CD4-positive, alpha-beta T cell treated with Interferon alpha-2 for 1 hour (primary cell): Measurements from ENCODE around the gene CYP4A22.
"Not testable (repeated sequence)": the region's sequence is repeated elsewhere in the genome, so short reads cannot be mapped to it uniquely, and the experiment has no call there.

Experiments
- DNase-seq, 2 donors: peaks; one replicate each; pipeline ENCODE4 v3.0.0-alpha.2; 2020 to 2022

The CYP4A22 gene

DNA sequence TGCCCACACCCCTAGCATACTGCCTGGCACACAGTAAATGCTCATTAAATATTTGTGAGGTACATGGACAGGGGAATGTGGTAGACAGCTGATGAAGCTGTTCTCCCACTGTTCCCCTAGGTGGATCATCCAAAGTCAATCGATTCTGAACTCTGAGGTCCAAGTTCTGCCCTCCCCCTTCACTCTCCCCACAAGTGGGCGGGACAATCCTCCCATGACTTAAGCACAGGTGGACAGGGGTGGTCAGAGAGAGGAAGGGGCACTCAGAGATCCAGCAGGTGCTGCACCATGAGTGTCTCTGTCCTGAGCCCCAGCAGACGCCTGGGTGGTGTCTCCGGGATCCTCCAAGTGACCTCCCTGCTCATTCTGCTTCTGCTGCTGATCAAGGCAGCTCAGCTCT, at the start of gene CYP4A22:
Gene CYP4A22 (plus strand): TSS at position 244 of the 400 bp plus-strand sequence. CDS start 45 bp downstream, at position 289.
- no peak for DNase-seq

DNA sequence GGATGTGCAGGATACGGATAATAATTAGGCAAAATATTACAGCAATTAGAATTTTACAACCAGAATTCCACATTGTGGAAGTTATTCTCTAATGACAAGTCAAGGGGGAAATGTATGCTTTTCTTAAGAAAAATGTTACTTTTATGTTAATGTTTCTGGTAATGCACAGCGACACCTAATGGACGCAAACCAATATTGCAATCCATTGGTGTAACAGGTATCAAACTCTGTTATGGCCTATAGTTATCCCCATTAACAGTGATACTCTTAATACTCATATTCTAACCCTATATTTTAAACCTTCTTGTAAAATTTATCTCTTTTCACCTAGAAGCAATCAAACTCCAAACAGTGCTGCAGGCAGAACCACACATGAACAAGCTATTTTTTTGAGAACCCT, 47.9 kb upstream of the CYP4A22 start:
- peak in 1 of 2 donors; percentile 40 for DNase-seq

GRCh38 chr1:47091476-47091875, 45.8 kb upstream of the CYP4A22 start:
- not testable (repeated sequence) for DNase-seq

- no peak for DNase-seq
These were observed 32.4 kb upstream of the CYP4A22 start for GRCh38 chr1:47104816-47105215.

GRCh38 chr1:47106792-47107191, 30.4 kb upstream of the CYP4A22 start:
- DNase-seq = no peak

GRCh38 chr1:47107851-47108574, 29.2 kb upstream of the CYP4A22 start:
- DNase-seq = not testable (repeated sequence)

GRCh38 chr1:47109482-47109881, 27.8 kb upstream of the CYP4A22 start:
- not testable (repeated sequence) for DNase-seq

DNA sequence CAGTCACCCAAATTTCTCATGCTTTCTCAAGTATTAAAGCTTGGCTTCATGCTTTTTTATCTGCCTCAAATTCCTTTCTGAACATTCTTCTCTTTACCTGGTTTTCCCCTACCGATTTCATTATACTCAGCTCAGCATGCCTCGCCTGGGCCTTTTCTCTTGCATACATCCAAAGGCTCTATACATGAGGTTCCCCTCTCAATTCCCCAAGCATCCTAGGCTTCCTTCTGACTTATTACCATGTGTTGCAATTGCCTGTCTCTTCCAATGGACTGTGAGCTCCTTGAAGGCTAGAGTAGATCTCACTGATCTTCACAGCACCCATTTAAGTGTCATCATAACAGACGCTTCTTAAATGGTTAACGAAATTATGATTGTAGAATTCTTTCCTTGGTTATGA, 24.1 kb upstream of the CYP4A22 start:
- no peak for DNase-seq

DNA sequence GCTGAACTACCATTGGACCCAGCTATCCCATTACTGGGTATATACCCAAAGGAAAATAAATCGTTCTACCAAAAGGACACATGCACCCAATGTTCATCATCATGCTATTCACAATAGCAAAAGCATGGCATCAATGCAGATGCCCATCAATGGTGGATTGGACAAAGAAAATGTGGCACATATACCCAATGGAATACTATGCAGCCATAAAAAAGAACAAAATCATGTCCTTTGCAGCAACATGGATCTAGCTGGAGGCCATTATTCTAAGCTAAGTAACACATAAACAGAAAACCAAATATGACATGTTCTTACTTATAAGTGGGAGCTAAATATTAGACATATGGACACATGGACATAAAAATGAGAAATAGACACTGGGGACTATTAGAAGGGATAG, 16.2 kb upstream of the CYP4A22 start:
- DNase-seq = not testable (repeated sequence)

- DNase-seq = not testable (repeated sequence)
These were observed 12.4 kb upstream of the CYP4A22 start for GRCh38 chr1:47124834-47125233.

DNA sequence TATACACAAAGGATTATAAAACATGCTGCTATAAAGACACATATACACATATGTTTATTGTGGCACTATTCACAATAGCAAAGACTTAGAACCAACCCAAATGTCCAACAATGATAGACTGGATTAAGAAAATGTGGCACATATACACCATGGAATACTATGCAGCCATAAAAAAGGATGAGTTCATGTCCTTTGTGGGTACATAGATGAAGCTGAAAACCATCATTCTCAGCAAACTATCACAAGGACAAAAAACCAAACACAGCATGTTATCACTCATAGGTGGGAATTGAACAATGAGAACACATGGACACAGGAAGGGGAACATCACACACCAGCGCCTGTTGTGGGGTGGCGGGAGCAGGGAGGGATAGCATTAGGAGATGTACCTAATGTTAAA, 10.2 kb upstream of the CYP4A22 start:
- not testable (repeated sequence) for DNase-seq

GRCh38 chr1:47128221-47128620, 9.0 kb upstream of the CYP4A22 start:
- DNase-seq = no peak

DNA sequence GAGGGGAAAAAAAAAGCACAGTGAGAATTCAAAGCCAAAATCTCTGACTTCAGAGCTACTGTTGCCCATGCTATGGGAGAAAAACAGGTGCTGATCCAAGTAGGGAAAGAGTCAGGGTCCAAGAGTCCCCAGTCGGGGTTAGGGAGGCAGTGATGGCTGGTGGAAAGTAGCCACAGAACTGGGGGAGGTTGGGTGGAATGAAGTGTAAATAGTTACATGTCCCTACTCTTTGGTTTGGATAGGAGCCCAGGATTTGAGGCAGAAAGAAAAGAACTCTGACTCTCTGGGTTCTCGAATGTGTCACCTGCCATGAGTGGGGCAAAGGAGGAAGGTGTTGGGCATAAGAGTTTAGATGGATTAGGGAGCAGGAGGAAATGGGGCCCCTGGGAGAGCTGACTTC, 8.4 kb upstream of the CYP4A22 start:
- not testable (repeated sequence) for DNase-seq

- not testable (repeated sequence) for DNase-seq
These were observed 7.6 kb upstream of the CYP4A22 start for GRCh38 chr1:47129489-47130230.

GRCh38 chr1:47132665-47133064, 4.6 kb upstream of the CYP4A22 start:
- not testable (repeated sequence) for DNase-seq

- no peak for DNase-seq
These were observed 829 bp downstream of the CYP4A22 start for GRCh38 chr1:47137925-47138615.

DNA sequence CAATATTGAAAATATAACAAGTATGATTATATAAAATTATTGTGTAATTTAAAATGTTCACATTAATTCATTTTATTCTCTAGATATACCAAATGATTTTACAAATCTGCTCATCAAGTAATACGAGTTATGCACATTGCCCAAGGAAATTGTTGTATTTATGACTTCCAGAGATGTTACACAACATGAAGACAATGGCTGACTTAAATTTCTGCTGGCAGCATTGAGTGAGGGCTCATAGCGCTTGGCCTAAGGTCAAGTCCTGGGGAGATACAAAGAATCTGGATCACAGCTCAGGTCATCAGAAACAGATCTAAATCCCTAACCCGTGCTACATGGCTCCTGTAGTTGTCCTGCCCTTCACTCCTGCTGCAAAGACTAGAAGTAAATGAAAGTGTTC, 3.1 kb downstream of the CYP4A22 start:
- not testable (repeated sequence) for DNase-seq

- not testable (repeated sequence) for DNase-seq
These were observed 6.4 kb downstream of the CYP4A22 start for GRCh38 chr1:47143654-47144053.

DNA sequence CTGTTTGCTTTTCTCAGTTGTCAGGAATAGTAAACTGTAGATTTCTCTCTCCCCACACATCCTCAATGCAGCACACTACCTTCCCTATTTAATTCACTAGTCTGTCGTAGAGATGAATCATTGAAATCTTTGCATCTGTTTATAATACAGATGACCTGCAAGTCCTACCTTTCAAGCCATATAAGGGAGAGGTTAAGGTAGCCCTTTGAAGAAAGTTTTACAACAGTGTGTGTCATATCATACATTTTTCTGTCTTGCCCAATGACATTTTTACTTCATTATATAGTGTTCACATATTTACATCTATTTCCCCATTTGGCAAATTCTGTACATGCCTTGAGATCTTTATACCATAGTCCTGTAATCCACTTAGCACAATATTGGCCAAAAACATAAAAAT, 9.3 kb downstream of the CYP4A22 start:
- DNase-seq = not testable (repeated sequence)

- no peak for DNase-seq
These were observed 10.0 kb downstream of the CYP4A22 start for GRCh38 chr1:47147047-47147785.

DNA sequence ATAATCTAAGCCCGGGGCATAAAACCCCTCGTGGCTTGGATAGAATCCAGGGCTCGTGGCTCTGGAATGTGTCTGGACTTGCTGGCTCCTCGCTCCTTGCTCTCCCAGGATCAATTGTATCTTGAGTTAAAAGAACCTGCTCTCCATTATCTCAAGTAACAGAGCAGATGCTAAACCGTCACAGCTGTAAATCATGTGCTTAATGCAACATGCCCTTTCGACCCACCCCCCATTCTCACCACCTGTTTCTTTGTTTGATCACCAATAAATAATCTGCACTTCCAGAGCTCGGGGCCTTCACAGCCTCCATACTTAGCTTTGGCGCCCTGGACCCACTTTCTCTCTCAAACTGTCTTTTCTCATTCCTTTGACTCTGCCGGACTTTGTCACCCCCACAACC, 11.9 kb downstream of the CYP4A22 start:
- DNase-seq = not testable (repeated sequence)

GRCh38 chr1:47156457-47156856, 19.2 kb downstream of the CYP4A22 start:
- DNase-seq = not testable (repeated sequence)

- not testable (repeated sequence) for DNase-seq
These were observed 20.7 kb downstream of the CYP4A22 start for GRCh38 chr1:47157957-47158356.
